GM19025 (cell line): ENCODE results near the gene CEP164.

Experiments used
- ATAC-seq: cut with Tn5 transposase; IDR thresholded peaks from one replicate; pipeline ENCODE4 v1.9.1; 2021; ENCODE audit warnings: mild to moderate bottlenecking, low read depth, moderate library complexity; ENCODE audit not compliant: unreplicated experiment

CEP164 gene

DNA sequence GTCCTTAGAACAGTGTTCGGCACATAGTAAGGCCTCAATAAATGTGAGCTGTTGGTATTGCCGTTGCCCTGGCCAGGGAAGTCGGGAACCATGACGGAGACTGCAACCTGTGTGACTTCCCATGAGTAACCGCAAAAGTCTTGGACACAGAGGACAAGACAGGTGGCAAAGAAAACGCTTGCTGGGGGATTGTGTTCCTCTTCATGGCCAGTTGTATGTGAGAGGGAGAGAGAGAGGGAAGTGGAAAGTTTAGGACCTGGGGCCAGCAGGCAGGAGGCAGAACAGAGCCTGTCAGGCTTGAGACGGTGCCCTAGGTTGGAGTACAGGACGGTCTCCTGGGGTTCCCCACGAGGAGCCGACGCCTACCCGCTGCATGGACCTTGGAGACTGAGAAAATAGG is 90.2 kb downstream of the CEP164 start:
- no peak for ATAC-seq

DNA sequence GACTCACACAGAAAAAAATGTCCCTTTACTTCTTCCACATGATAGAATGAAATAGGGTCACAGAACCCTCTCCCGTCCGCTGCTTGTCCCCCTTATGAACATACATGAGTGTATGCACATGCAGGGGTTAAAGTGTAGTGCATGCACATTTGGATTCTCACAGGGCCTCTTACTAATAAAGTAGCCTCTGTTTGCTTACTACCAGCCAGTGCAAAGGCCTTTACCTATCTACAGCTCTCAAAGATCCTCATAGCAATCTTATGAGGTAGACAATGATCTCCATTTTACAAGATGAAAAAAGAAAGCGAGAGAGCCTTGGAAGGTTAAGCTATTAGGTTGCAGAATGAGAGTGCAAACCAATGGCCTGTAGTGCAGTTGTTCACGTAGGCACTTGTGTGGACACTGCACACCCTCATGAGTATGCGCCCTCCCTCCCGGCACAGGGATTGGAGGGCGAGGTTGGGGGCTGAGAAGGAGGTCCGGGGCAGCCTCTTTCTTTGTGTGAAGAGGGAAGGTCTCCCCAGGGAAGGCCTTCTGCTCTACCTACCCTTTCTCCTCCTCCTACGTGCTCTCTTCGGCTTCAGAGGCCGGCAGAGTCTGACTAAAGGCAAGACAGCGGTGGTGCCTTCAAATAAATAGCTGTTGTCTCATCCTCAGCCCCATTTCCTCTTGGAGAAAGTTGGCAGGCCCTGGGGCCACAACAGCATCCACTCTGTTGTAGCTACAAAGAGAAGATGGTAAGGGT is 91.3 kb downstream of the CEP164 start:
- ATAC-seq, result no peak

DNA sequence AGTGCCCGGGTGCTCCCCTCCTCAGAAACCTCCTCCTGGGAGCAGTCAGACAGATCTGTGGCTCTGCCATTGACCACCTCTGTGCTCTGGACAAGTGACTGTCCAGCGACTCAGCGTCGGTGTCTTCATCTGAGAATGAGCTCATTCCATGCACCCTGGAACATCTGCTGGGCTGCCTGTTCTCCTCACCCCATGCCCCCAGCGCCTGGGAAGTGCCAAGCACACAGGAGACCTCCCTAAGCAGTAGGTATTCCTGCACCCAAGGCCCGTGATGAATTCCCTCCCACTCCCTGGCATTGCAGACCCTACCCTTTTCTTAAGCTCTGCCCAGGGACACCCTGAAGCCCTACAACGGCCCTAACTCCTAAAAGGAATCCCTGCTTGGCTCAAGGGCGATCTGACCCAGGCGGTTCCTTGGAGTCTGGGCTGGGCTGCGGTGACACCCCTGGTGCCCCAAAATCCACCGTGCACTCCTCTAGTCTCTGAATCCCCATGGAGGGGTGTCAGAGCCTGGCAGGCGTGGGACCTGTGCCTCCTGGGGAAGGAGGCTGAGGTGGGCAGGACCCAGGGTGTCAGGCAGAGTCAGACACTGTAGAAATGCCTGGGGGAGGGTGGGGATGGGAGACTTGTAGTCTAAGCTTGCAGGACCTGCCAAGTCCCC is 92.0 kb downstream of the CEP164 start:
- no peak for ATAC-seq

- ATAC-seq, result no peak
Observed at GRCh38 chr11:117420143-117420485, 92.5 kb downstream of the CEP164 start.

DNA sequence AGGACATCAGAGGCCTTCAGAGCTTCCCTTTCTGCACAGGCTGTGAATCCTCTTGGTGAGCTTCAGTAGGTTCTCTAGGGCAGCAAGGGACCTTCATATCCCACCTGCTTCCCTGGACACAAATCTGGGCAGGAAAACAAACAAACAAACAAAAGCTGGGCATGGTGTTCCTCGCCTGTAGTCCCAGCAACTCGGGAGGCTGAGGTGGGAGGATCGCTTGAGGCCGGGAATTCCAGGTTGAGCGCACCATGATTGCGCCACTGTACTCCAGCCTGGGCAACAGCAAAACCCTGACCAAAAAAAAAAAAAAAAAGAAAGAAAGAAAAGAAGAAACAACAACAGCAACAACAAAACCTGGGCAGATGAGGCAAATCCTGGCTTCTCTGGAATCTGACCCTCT is 92.9 kb downstream of the CEP164 start:
- ATAC-seq, result no peak

DNA sequence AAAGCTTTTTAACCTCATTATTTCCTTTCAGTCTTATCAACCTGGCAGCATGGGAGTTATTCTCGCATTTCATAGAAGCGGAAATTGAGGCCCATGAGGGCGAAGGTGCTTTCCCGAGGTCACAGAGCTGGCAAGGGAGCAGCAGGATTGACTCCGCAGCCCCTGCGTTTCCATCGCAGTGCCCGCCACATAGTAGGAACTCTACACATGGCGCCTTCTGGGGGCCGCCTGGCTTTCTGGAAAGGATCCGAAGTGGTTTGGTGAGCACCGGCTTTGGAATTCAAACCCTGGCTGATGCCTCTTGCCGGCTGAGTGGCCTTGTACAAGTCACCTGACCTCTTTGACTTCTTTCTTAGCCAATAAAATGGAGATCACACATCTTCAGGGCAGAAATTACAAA is 93.4 kb downstream of the CEP164 start:
- ATAC-seq, result no peak

DNA sequence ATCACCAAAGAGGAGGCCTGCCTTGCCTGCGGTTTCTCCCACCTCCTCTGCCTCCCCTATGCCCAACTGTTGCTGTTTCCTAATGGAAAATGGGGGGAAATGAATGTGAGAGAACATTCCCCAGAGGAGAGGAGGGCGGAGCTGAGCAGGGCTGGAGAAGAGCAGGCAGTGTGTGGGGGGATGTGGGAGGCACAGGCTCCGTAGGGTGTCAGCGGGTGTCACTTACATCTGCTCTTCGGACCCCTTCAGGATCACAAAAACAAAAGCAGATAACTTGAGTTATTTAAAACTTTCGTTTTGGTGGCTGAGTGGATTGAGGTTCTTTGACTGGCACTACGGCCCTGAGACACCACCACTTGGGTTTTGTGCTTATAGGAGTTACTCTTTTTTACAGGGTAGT is 93.8 kb downstream of the CEP164 start:
- no peak for ATAC-seq

- ATAC-seq, result no peak
Observed at GRCh38 chr11:117423046-117423575, 95.5 kb downstream of the CEP164 start.

GRCh38 chr11:117424781-117425180 is 97.1 kb downstream of the CEP164 start:
- no peak for ATAC-seq

GRCh38 chr11:117425679-117426296 is 98.1 kb downstream of the CEP164 start:
- no peak for ATAC-seq

DNA sequence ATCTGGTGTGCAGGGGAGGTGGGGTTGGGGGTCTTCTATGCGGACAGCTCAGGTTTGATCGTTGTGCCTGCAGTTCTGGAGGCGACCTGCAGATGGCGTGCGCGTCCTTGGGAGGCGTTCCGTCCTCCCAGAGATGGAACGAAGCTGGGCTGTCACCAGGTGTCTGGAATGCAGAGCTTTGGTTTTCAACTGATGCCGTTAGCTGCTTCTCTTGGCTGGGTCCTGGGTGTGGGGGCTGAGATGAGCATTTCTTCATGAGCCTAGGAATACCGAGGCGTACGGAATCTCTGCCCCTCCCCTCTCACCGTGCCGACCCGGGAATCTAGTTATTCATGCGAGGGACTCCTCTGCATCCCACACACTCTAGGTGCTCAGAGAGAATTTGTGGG is 98.6 kb downstream of the CEP164 start:
- ATAC-seq, result no peak

DNA sequence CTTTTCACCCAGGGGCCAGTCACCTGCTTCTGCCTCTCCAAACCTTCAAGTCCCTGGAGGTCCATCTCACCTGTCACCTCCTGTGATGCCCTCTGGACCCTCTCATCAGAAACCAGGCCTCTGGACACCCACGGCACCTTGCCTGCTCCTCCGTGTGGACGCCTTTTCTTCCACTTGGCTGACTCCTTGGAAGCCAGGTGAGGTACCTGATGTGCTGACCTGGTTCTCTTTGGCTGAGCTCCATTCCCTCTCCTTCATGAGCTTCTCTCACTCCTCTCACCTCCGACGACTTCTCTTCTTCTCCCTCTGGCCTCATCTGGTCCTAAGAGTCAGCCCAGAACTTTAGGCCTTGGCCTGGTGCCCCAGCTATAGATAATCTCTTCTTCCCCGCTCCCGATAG is 99.3 kb downstream of the CEP164 start:
- no peak for ATAC-seq

DNA sequence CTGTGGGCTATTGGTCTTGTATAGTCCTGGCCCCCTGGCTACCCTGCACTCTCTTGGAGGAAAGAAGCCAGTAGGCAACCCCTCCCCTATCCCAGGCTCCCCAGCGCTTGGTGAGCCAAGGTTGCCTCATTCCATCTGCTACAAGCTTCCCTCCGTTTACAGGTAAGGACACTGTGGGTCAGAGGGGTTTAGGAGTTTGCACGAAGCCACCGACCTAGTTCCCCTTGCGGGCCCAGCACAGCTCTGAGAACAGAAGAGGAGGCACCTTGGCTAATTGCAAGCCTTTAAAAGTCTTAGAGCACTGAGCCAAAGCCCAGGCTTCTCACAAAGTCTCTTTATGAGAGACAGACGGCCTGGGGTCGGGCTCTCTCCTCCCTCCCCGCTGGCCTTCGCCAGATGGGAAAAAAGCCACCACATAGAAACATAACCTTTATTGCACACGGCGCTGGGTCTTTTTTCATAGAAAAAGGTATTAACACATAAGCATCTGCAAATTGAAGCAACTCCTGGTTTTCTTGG is 99.8 kb downstream of the CEP164 start:
- no peak for ATAC-seq

DNA sequence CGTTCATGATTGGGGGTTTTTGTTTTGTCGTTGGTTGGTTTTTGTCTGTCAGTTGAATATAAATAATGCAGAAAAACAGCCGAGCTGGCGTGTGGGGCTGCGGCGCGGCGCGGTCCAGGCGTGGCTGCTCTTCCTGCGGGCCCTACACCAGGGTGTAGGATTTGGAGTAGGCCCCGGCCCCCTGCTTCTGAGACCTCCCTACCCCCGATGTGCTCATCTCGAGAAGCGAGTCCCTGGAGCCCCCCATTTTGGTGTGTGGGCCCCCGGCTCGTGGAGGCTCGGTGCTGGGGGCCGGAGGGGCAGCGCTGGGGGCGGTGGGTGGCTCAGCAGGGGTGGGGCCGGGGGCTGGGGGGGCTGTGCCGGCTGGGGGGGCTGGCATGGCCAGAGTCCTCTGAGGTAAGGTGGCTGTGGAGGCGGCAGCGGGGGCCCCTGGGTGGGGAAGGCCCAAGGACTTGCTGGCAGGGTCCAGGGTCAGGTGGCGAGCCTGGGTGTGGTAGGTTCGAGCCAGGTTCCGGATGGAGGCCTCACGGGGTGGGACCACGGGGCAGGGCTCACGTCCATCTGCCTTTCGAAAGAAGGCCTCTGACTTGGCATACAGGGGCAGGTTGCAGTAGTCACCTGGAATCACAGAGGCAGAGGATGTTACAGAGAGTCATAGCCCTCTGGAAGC is 100.7 kb downstream of the CEP164 start:
- no peak for ATAC-seq

- ATAC-seq, result no peak
Observed at GRCh38 chr11:117428856-117429229, 101.2 kb downstream of the CEP164 start.

GRCh38 chr11:117430293-117430955 is 102.8 kb downstream of the CEP164 start:
- ATAC-seq, result no peak

DNA sequence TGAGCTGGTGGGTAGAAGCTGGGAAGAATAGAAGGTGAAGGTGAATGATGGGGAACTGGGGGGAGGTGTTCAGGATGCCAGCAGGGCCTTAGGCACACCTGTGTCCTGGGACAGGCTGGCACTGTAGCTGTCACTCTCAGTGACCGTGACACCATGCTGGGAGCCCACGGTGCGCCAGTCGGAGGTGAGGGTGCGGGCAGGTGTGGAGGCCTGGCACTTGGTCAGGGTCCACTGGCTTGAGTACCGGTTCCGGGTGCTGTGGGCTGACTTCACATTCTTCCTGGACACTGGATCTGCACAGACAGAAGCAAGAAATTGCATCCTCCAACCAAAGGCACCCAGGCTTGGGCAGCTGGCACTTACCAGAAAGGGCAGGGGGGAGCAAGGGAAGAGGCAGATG is 103.8 kb downstream of the CEP164 start:
- ATAC-seq, result no peak

- no peak for ATAC-seq
Observed at GRCh38 chr11:117433717-117434116, 106.1 kb downstream of the CEP164 start.

- no peak for ATAC-seq
Observed at GRCh38 chr11:117434481-117434880, 106.8 kb downstream of the CEP164 start.

DNA sequence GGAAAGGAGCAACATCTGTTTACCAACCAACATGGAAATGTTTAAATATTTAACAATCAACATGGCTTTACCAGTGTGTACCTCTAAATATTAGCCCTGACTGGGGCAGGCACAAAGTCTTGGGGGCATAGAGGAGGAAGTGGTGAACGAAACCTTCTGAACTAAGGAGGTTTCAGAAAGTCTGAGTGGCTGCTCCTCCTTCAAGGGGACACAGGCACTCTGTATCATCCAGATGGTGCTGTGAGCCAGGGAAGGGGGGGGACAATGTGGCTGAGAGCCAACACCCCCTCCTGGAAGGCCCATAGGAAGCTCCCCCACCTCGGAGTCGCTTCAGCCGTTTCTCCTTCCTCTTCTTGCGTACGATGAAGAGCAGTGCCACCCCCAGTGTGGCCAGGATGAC is 107.7 kb downstream of the CEP164 start:
- ATAC-seq, result no peak
